Adipocyte (in vitro differentiated cells): ENCODE results near the gene UNC50.

ENCODE experiments used
- DNase-seq: peaks from one replicate; pipeline ENCODE4 v3.0.0-alpha.2; 2015; ENCODE audit warnings: low read depth
- H3K27me3 ChIP-seq: replicated peaks from 2 replicates; pipeline ENCODE4 v1.7.0; 2013; ENCODE audit warnings: mild to moderate bottlenecking, low read length, moderate library complexity; ENCODE audit not compliant: control insufficient read depth, insufficient read depth
- H3K36me3 ChIP-seq: 2 replicates; pipeline ENCODE4 v1.7.0; 2013; ENCODE audit warnings: low read length, mild to moderate bottlenecking, moderate library complexity; ENCODE audit not compliant: control insufficient read depth, insufficient read depth, severe bottlenecking
- H3K4me1 ChIP-seq: 2 replicates; pipeline ENCODE4 v1.7.0; 2013; ENCODE audit warnings: mild to moderate bottlenecking, low read length, moderate library complexity; ENCODE audit not compliant: control insufficient read depth, insufficient read depth
- H3K4me3 ChIP-seq: 2 replicates; pipeline ENCODE4 v1.7.0; 2013; ENCODE audit warnings: mild to moderate bottlenecking, low read length, moderate library complexity
- H3K9ac ChIP-seq: 2 replicates; pipeline ENCODE4 v1.7.0; 2013; ENCODE audit warnings: mild to moderate bottlenecking, low read length, moderate library complexity
- H3K9me3 ChIP-seq: 2 replicates; pipeline ENCODE4 v1.7.0; 2013; ENCODE audit warnings: mild to moderate bottlenecking, low read length, moderate library complexity; ENCODE audit not compliant: control insufficient read depth

Gene UNC50, protein sequence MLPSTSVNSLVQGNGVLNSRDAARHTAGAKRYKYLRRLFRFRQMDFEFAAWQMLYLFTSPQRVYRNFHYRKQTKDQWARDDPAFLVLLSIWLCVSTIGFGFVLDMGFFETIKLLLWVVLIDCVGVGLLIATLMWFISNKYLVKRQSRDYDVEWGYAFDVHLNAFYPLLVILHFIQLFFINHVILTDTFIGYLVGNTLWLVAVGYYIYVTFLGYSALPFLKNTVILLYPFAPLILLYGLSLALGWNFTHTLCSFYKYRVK

DNA sequence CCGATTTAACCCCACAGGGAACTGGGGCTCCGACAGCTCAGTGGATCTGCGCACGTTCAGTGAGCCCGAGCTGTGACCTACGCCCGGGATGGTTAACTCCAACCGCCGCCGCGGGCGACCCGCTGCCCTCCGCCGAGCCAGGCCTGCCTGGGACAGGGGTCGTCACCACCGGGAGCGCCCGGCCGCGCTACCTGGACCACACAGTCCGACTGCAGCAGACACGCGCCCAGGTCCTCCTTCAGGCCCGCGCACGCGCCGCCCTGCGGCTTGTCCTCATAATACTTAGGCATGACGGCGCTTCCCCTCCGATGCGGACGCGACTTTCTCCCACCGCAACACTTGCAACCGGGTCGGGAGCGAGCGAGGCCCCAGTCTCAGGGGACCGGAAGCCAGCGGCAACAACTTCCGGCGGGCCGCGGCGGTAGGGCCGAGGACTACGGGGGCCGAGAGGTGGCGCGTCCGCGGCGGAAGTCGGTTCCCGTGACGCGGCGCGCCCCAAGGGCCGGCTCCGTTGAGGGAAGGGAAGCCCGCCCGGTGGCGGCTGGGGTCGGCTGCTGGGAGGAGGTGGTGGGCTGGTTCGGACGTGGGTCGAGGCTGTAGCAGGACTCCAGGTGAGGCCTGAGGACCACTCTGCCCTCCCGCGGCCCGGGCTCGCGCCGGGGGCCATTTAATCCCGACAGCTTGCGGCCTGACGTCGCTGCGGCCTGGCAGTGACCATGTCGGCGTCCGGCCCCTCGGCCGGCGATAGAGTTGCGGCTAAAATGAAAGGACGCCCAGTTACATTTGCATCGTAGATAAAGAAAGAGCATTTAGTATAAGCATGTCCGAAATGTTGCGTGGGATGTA lies at the start of gene UNC50, which contains the start of gene COA5:
Gene UNC50, plus strand, starts transcription at position 474 of the 846 bp plus-strand sequence. CDS start 1,171 bp downstream, outside the sequence.
Gene COA5, minus strand, starts transcription at position 397 of the 846 bp plus-strand sequence. Its CDS starts 107 bp downstream, at position 290.
- DNase-seq: peak; percentile 97
- Histone ChIP-seq H3K27me3 (no peaks in the 10 kb centered on the region), H3K9me3 (no peaks in the 10 kb centered on the region), H3K36me3 (peaks cover 38% of the 10 kb centered on the region), H3K9ac (peak within 1 kb of the TSS; percentile 98), H3K4me3 (peak within 1 kb of the TSS; percentile 92), H3K4me1 (peaks cover 33% of the 10 kb centered on the region)

DNA sequence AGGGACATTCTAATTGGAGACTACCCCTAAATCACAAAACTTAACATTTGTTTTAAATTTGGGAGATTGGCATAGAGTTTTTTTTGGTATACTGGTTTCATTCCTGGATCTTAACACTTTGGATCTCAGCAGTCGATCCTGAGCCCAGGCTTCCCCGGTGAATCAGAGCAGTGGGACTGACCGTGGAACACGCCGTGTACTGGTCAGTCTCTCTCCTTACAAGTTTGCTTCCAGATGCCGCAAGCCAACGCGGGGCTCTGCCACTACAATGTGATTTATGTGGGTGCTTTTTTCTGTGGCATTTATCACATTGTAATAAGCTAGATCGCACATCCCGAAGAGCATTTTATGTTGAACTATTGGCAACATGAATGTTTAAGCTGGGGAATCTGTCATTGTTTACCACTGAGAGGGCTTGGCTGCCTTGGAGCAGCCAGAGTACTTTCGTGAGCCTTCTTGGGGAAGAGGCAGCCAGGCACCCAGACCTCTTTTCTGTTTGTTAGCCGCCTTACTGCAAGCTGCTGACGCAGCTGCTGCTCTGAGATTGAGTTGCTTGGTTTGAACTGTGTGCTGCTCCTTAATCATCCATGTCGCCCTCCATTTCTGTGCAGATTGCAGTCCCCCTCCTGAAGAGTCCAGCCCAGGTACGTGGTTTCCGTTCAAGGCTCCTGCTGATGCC lies 49.4 kb upstream of the UNC50 start:
- no peaks in the 10 kb centered on the region for H3K9me3 ChIP-seq
- no peak for DNase-seq
- no peak overlapping the region for H3K9ac ChIP-seq
- peaks cover 40% of the 10 kb centered on the region for H3K36me3 ChIP-seq
- no peak overlapping the region for H3K4me3 ChIP-seq
- peaks cover 5% of the 10 kb centered on the region for H3K4me1 ChIP-seq
- H3K27me3 ChIP-seq: no peaks in the 10 kb centered on the region

DNA sequence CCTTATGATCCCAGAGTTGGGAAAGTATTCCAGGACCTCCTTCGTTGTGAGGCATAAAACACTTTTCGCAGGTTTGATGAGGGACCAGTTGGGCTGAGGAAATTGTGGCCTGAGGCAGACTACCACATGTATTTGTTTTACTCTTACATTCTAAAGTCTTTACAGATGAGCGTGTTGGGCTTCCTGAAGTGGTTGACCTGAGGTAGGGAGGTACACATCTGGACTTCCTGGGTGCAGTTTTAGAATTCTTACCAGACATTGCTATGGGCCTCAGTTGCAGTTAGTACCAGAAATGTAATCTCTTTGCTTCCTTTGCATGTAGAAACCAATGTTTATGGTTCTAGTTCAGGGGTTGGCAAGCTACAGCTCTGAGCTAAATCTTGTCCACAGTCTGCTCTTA lies 48.8 kb upstream of the UNC50 start:
- DNase-seq: no peak
- Histone ChIP-seq H3K9ac (no peak overlapping the region), H3K9me3 (no peaks in the 10 kb centered on the region), H3K36me3 (peaks cover 38% of the 10 kb centered on the region), H3K4me3 (no peak overlapping the region), H3K27me3 (no peaks in the 10 kb centered on the region), H3K4me1 (peaks cover 5% of the 10 kb centered on the region)

DNA sequence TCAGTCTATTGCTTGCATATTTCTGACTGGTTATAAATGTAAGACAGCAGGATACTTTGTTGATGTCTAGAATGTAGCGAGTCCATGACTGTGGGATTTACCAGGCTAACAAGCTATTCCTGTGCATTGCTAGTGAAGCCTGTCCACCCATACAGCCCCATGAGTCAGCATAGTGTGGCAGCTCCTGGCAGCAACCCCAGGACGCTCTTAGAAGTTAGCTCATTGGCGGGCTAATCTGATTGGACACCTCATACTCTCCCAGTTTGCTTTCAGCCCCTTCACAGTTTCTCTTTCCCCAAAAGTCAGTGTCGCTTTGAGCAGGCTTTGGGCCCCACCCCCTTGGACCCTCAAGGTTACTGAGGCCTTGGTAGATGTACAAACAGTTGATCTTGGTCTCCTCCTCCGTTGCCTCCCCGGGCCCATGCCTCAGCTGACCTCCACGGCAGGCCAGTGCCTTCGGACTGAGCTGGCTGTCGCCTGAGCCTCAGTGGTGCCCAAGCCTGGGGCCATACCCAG lies 48.1 kb upstream of the UNC50 start:
- Histone ChIP-seq H3K4me3 (no peak overlapping the region), H3K36me3 (peaks cover 38% of the 10 kb centered on the region), H3K9me3 (no peaks in the 10 kb centered on the region), H3K27me3 (no peaks in the 10 kb centered on the region), H3K4me1 (peaks cover 5% of the 10 kb centered on the region), H3K9ac (no peak overlapping the region)
- peak; percentile 91 for DNase-seq

DNA sequence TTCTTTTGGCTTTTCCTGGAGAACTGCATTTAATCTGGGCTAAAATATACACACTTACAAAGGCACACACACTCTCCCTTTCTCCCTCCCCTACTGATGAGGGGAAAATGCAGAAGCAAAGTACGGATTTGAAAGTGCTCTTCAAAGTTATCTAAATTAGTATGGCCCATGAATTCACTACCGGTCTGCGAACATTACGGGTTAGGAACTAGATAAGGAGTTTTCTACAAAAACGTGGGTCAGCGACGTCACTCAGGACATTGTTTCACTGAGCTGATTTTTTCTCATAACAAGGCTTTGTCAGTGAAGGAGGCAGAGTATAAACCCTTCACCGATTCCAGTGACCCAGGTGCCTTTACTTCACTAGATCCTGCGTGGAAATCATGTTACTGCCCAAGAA lies 47.4 kb upstream of the UNC50 start:
- Histone ChIP-seq H3K27me3 (no peaks in the 10 kb centered on the region), H3K9ac (no peak overlapping the region), H3K9me3 (no peaks in the 10 kb centered on the region), H3K36me3 (peaks cover 37% of the 10 kb centered on the region), H3K4me1 (peaks cover 5% of the 10 kb centered on the region), H3K4me3 (no peak overlapping the region)
- DNase-seq: no peak

DNA sequence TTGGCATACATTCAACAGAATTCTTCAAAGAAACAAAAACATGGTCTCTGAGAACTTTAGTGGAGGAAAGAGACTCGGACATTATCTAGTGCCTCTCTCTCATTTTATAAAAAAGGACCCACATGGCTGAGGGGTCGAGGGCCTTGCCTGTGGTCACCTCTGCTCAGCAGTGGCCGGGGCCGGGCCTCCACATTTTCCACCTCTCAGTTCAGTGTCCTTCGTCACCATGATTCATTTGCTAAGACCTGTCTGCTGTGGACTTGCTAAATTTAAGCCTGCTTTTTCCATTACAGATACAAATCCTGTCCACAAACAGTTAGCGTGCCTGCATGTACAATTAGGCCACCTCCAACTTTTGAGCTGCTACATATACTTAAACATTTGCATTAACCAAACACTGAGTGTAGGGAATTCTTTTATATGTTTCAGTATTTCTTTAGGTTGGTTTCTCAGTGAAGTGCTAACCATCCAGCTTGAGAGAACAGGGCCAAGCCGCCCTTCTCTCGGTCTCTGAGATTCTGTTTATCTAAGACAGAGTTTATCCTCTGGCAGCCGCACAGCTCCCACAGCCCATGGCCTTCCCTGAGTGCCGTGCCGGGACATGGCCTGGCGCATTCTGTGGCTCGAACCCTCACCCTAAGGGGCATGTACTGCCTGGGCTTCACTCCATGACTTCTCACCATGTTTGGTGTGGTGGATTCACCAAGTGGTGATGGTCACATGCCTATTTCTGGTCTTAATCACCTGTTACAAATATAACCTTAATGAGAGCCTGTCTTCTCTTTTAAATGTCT lies 46.3 kb upstream of the UNC50 start:
- Histone ChIP-seq H3K4me3 (no peak overlapping the region), H3K9ac (no peak overlapping the region), H3K27me3 (no peaks in the 10 kb centered on the region), H3K36me3 (peaks cover 30% of the 10 kb centered on the region), H3K9me3 (no peaks in the 10 kb centered on the region), H3K4me1 (peaks cover 5% of the 10 kb centered on the region)
- DNase-seq: no peak

DNA sequence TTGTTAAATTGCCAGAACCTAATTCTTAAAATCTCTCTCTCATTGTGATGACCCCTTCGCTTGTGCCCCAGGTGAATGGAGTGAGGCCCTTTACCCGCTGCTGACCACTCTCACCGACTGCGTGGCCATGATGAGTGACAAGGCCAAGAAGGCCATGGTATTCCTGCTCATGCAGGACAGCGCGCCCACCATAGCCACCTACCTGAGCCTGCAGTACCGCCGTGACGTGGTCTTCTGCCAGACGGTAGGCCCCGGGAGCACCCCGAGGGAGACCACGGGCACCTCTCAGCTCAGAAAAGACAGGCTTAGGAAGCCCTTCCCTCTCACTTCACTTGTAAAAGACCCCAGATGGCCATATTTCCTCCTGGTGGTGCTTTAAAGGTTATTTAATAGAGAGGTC lies 45.0 kb upstream of the UNC50 start:
- H3K9me3 ChIP-seq: no peaks in the 10 kb centered on the region
- H3K9ac ChIP-seq: no peak overlapping the region
- peaks cover 34% of the 10 kb centered on the region for H3K36me3 ChIP-seq
- H3K4me1 ChIP-seq: peaks cover 5% of the 10 kb centered on the region
- no peak for DNase-seq
- no peak overlapping the region for H3K4me3 ChIP-seq
- no peaks in the 10 kb centered on the region for H3K27me3 ChIP-seq

DNA sequence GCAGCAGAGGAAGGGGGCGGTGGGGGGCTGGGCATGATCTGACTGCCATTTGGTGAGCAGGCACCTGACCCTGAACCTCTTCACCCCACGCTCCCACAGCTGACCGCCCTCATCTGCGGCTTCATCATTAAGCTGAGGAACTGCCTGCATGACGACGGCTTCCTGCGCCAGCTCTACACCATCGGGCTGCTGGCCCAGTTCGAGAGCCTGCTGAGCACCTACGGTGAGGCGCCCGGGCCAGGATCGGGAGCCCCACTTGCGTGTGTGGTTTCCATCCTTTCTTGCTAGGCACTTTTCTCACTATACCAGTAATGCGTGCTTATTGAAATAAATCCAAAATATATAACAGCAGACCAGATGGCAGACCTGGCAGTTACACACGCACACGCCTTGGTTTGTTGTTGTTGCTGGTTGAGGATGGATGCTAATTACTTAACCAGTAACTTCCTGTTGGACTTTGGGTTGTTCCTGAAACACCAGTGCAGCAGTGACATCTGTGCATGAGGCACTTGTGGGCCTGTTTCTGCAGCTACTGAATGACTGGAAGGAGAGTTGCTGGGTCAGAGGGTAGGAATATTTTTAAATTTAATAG lies 43.8 kb upstream of the UNC50 start:
- Histone ChIP-seq H3K9me3 (no peaks in the 10 kb centered on the region), H3K27me3 (no peaks in the 10 kb centered on the region), H3K4me3 (no peak overlapping the region), H3K4me1 (peaks cover 5% of the 10 kb centered on the region), H3K9ac (no peak overlapping the region), H3K36me3 (peaks cover 39% of the 10 kb centered on the region)
- DNase-seq: no peak

DNA sequence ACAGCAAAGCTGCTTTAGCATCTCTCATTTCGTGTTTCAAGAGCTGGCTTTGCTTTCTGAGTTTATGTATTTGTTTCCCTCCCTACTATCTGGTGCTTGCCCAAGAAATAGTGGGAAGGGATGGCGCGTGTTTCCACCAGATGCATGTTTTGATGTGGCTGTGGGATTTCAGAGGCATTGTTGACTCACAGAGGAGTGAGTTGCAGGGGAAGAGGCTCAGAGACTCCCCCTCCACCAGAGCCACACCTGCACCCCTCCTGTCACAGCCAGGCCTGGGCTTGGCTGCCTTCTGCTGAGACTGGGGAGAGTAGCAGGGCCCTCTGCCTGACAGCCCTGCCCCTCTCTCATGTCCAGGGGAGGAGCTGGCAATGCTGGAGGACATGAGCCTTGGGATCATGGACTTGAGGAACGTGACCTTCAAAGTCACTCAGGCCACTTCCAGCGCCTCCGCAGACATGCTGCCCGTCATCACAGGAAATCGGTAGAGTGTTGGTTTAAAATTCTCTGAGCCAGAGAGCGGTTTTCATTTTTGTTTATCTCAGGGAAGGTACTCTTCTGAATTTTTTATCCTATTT lies 43.0 kb upstream of the UNC50 start:
- no peak overlapping the region for H3K4me3 ChIP-seq
- H3K36me3 ChIP-seq: peaks cover 46% of the 10 kb centered on the region
- H3K9ac ChIP-seq: no peak overlapping the region
- no peaks in the 10 kb centered on the region for H3K9me3 ChIP-seq
- H3K4me1 ChIP-seq: no peaks in the 10 kb centered on the region
- no peaks in the 10 kb centered on the region for H3K27me3 ChIP-seq
- DNase-seq: no peak

DNA sequence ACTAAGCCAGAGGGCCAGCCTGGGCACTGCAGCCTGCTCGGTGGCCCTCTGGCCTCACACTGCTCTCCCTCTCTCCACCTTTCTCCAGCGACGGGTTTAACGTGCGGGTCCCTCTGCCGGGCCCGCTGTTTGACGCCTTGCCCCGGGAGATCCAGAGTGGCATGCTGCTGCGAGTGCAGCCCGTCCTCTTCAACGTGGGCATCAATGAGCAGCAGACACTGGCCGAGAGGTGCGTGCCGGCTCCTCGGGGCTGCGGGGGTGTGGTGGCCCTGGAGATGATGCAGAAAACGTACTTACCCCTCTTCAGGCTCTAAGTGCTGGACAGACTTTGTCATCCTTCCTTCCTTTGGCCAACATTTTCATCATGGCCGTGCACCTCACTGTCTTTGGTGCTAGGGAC lies 42.4 kb upstream of the UNC50 start:
- Histone ChIP-seq H3K27me3 (no peaks in the 10 kb centered on the region), H3K4me1 (no peaks in the 10 kb centered on the region), H3K9me3 (no peaks in the 10 kb centered on the region), H3K9ac (no peak overlapping the region), H3K4me3 (no peak overlapping the region), H3K36me3 (peaks cover 48% of the 10 kb centered on the region)
- DNase-seq: no peak
